GM18505 (cell line): Measurements from ENCODE around the gene PRKCZ.

Source experiments
- ATAC-seq: cut with Tn5 transposase; IDR thresholded peaks from one replicate; pipeline ENCODE4 v1.9.1; 2021; ENCODE audit not compliant: unreplicated experiment
- POLR2A ChIP-seq: IDR thresholded peaks from 4 replicates; pipeline ENCODE4 v1.6.1; 2011; ENCODE audit warnings: borderline replicate concordance; ENCODE audit not compliant: insufficient read depth, insufficient read length; ENCODE audit errors: extremely low read depth

Gene PRKCZ

DNA sequence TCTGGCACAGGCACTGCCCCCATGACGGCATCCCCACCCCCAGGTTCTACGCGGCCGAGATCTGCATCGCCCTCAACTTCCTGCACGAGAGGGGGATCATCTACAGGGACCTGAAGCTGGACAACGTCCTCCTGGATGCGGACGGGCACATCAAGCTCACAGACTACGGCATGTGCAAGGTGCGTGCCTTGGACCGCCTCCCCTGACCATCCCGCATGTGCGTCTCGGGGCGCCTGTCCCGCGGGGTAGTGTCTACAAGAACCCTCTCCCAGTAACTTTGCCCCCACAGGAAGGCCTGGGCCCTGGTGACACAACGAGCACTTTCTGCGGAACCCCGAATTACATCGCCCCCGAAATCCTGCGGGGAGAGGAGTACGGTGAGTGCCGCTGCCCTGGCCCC lies 121.8 kb downstream of the PRKCZ start:
- no peak for TF ChIP-seq POLR2A
- no peak for ATAC-seq

DNA sequence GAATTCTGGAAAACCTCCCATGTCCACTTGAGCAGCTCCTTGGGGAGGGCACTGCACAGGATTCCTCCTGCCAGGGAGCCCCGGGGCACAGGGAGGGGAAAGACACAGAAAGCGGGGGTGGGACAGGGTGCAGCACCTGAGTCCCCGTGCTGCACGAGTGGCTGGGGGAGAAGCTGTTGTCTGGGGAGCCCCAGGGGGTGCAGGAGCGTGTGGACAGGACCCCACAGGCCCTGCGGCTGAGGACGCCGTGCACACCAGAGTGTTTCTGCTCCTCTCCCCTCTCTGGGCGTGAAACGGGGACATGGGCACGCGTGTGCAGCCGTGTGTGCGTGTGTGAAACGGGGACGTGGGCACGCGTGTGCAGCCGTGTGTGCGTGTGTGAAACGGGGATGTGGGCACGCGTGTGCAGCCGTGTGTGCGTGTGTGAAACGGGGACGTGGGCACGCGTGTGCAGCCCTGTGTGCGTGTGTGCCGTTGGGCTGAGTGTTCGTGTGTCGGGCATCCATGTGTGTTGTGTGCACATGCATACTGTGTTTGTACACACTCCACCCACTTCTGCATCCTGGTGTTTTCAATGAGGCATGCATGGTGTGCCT lies 122.4 kb downstream of the PRKCZ start:
- no peak for TF ChIP-seq POLR2A
- no peak for ATAC-seq

DNA sequence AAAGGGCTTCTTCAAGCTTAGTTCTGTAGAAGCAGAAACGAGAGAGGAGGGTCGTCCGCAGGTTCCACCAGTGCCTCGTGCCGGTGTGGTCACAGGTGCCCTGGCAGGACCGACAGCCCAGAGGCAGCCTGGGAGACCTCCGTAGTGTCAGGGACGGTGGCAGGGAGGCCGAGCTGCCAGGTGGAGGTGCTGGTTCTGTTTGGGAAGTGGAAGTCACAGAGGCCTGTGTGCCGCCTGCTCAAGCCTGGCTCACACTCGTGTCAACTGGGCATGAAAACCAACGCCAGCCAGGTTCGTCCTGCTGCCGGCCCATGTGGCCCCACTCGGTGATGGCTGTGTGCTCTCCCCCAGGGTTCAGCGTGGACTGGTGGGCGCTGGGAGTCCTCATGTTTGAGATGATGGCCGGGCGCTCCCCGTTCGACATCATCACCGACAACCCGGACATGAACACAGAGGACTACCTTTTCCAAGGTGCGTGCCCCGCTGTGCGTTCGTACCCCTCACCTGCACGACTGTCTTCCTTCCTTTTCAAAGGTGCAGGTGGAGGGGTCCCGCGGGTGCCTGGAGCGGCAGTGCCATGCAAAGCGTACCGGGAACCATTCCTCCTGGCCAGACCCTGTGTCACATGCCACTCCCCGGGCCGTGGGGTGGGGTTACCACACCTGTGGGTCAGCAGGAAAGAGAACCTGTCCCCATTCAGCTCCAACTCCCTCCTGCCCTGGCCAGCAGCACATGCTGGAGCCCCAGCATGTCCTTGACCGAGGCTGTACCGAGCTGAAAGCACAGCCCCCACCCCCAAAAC lies 123.5 kb downstream of the PRKCZ start:
- TF ChIP-seq POLR2A, result no peak
- no peak for ATAC-seq

DNA sequence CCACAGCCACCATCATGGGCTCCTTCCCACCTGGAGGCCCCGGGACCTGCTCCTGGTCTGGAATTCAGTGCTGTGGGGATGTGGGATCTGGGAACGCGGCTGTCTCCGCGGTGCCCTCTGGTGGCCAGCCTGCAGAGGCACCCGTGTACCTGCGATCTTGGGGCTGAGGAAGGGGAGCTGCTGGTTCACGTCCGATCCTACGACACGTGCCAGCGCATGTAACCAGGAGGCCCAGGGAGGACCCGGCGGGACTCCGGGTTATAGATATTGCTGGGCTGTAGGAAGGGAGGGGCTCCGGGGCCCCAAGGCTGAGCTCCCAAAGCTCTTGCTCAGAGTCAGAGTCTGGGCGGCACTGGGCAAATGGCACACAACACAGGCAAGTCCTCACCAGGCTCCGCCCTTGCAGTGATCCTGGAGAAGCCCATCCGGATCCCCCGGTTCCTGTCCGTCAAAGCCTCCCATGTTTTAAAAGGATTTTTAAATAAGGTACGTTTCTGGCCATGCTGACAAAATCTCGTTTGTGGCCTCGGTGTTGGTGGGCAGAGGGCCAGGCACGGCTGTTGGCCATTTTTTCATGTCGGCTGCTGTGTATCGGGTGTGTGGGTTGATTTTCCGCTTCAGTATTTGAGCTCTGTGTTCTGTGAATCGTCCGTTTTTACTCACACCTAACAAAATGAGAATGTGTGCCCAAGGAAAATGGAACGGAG lies 124.3 kb downstream of the PRKCZ start:
- no peak for TF ChIP-seq POLR2A
- ATAC-seq, result no peak

DNA sequence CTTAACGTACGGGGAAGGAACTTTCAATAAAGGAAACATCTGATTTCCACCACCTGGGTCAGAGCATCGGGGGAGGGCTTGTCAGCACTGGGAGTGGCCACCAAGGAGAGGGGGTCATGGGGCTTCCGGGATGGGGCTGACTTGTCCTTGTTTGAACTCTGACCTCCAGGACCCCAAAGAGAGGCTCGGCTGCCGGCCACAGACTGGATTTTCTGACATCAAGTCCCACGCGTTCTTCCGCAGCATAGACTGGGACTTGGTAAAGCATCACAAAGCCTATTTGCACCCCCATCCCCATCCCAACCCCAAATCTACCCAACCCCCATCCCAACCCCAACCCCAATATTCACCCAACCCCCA lies 124.8 kb downstream of the PRKCZ start:
- ATAC-seq, result no peak
- no peak for TF ChIP-seq POLR2A

DNA sequence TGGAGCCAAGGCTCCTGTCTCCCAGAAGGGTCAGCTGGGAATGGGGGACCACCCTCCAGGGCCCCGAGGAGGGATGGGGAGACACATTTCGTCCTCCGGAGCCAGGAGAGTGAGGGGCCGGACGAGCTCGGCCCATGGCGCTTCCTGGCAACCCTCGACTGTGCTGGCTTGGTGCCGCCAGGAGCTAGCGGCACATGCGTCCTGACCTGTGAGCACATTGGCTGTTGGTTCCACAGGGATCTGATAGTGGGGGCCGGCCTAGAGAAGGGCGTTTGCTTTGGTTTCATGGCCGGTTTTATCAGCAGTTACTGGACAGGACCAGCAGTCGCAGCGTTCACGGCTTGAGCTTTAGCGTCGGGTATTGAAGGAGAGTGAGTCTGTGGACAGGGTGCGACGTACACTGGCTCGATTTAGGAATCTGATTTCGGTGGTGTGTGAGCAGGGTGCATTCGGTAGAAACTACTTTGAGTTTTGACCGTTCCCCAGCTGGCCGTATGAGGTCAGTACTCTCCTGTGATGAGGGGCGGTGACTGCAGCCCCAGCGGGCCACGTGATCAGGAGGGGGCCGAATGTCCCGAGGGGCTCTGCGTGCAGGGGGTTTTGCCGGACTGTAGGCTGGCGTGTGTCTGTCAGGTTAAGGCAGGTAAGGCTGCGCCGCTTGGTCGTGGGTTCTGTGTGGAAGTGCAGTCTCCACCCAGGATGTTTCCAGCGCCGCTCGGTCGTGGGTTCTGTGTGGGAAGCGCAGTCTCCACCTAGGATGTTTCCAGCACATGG lies 125.7 kb downstream of the PRKCZ start:
- no peak for TF ChIP-seq POLR2A
- no peak for ATAC-seq

DNA sequence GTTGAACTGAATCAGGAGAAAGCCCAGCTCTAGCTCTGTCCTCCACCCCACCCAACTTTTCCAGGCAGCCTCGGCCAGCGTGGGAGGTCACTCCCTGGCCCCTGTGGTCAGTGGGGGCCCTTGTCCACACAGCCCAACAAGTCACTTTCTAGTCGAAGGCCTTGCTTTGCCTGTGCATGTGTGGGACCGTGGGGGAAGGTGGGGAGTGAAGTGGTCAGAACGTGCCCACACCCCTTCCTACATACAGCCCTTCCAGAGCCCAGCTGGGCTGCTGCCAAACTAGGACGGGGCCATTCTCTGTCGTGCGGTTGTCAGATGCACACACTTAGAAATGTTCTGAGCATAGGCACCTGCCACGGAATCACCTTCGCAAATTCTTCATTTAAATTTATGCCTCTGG lies 126.4 kb downstream of the PRKCZ start:
- no peak for TF ChIP-seq POLR2A
- ATAC-seq, result no peak

DNA sequence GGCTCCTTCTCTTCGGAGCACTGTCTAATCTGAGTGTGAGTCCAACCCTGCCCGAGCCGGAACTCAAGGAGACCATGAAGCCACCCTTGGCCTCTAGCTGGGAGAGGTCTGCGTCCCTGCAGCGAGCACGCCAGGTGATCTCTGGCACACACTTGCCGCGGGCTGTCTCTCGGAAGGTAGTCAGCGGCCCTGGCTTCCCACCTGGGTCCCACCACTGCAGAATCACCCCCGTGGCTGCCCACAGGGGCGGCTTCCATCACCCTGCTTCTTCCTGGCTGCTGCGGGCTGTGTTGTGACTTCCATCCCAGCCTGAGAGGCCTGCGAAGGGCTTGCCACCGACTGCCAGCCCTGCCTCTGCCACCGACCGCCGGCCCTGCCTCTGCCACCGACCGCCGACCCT lies 127.3 kb downstream of the PRKCZ start:
- TF ChIP-seq POLR2A, result no peak
- no peak for ATAC-seq

DNA sequence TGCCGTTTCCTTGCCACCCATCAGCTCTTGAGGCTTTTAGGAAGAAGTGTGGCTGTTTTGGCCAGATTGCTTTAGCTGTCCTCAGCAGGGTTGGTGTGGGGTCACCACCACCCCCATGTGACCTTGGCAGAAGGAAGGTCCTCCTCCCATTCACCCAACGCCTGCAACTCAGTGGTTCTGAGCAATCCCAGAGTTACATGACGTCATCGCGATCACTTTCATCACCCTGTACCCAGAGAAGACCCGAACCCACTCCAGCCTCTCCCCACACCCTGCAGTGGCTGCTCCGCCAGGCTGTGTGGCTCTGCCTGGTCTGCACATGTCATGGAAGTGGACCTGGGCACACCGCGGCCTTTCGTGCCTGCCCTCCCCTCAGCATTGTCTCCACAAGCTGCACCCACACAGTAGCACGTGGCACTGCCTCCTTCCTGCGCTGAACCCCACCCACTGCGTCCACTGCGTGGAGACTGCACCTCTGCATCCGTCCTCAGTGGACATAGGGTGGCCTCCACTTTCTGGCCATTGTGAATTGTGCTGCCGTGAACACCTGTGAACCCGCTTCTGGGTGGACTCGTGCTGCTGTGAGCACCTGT lies 127.8 kb downstream of the PRKCZ start:
- no peak for ATAC-seq
- TF ChIP-seq POLR2A, result no peak

DNA sequence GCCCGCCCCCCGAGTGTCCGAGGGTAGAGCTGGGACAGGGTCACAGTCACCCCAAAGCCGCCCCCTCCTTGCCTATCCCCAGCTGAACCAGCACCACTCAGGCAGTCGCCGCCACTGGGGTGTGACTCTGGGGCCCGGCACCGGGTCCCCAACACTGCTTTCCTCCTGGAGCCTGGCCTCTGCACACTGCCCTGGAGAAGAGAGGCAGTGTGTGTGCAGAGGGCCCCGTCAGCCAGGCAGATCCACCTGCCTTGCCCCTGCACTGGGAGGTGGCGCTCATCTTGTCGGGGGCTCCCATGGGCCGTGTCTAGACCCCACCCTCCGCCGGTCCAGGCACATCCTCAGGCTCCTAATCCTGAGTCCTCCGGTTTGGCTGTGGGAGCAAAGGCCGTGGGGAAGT lies 128.7 kb downstream of the PRKCZ start:
- no peak for TF ChIP-seq POLR2A
- no peak for ATAC-seq

DNA sequence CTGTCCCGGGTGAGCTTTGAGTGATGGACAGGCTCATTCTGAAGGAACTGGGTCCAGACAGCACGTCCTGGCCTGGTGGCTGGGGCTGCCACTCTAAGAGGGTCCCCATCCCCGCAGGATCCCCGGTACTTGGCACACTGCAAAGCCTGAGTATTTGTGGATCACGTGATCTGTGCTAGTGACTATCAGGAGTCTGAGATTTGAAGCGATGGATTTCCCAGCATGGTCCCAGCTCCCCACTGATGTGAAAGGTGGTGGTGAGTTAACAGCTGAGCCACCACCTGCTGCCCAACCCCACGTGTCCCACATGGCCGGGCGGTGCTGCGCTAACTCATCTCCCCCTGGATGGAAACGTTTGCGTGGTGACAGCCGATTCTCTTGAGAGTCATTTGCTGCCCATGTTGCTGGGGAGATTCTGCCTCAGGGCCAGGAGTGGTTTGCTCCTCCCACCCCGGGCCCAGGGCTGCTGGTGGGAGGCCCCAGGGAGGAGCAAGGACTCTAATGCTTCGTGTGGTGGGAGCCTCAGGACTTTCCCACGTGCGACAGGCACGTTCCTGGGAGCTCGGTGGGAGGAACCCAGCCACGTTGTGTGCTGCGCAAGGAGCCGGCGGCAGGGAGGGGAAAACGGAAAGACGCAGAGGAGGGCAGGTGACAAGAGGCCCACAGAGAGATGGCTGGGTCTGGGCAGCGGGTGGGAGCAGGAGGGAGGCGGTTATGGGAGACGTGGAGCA lies 129.2 kb downstream of the PRKCZ start:
- TF ChIP-seq POLR2A, result no peak
- no peak for ATAC-seq

DNA sequence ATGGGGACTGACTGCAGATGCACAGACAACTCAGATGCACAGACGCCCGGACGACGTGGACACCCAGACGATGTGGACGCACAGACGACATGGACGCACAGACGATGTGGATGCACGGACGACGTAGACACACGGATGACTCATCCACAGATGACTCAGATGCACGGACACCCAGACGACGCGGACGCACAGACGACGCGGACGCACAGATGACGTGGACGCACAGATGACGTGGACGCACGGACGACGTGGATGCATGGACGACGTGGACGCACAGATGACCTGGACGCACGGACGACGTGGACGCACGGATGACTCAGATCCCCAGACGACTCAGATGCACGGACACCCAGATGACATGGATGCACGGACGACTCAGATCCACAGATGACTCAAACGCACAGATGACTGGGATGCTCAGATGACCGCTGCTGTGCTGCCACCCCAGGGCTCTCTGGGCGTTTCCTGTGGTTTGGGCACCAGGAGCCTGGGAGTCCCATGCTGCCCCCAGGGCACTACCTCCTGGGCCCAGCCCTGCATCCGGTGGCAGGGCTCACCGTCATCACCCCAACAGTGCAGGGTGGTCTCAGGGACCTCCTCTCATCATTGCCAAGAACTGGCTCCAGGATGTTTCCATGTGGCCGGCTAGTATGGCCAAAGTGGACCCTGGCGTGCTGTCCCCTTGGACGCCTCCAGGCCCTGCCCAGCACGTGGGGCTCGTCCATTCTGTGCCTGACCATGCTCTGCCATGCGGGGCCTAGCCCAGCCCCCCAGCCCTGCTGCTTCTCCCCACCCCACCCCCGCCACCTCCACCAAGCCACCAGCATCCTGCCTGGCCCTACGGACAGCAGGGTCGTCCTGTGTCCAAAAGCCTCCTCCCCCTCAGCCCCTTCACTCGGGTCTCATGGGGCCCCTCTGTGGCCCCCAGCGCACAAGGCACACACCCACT lies 130.4 kb downstream of the PRKCZ start:
- ATAC-seq, result no peak

DNA sequence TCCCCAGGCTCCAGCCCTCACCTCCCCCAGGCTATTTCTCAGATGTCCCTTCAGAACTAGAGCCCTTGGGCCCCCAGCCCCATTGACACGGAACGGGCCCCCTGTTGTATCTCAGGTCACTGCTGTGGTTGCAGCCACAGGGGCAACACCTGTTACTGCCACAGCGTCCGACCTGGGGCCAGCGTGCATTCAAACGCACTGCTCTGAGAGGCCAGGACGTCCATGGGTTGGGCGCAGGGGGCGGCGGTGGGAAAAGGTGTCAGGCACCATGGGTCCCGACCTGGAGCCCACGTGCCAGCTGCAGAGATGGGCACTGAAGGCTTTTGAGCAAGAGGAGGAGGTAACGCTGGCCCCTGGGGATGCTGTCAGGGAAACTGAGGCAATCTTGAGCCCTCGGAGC lies 131.1 kb downstream of the PRKCZ start:
- no peak for TF ChIP-seq POLR2A
- no peak for ATAC-seq

More for the DNA sequence above, 130.4 kb downstream of the PRKCZ start:
- no peak for TF ChIP-seq POLR2A
